Thyroid gland (tissue), 4 donors: ENCODE data around the gene HK1. TPM values are rescaled to one million over a fixed set of nuclear protein-coding genes. Genes with fewer than 3 reads are reported as not detected.

ENCODE experiments used
- DNase-seq, 2 donors: peaks; one replicate each; pipeline ENCODE4 v3.0.0-alpha.2; 2019
- H3K27ac ChIP-seq, 3 donors: fragments of 200-600 bp; sonication (generic); 1 replicate in 2 of 3; 2 replicates in 1 of 3; pipeline ENCODE4 v1.5.1; 2016 to 2019; ENCODE audit warnings: mild to moderate bottlenecking in 1 of 3, moderate library complexity in 1 of 3
- H3K27me3 ChIP-seq: fragments of 200-600 bp; sonication (generic); one replicate; pipeline ENCODE4 v1.5.1; 2019
- H3K36me3 ChIP-seq, 2 donors: fragments of 200-600 bp; sonication (generic); one replicate each; pipeline ENCODE4 v1.5.1; 2016 to 2019
- H3K4me1 ChIP-seq, 2 donors: fragments of 200-600 bp; sonication (generic); one replicate each; pipeline ENCODE4 v1.5.1; 2017 to 2019
- H3K4me3 ChIP-seq, 3 donors: fragments of 200-600 bp; sonication (generic); replicated peaks in 1 of 3; 1 replicate in 2 of 3; 2 replicates in 1 of 3; pipeline ENCODE4 v1.5.1; 2016; ENCODE audit warnings: mild to moderate bottlenecking in 1 of 3
- H3K9me3 ChIP-seq: fragments of 200-600 bp; sonication (generic); one replicate; pipeline ENCODE4 v1.5.1; 2017
- POLR2A ChIP-seq, 2 donors: fragments of 450-650 bp; IDR thresholded peaks; one replicate each; pipeline ENCODE4 v1.6.1; 2017; ENCODE audit warnings: antibody characterized with exemption in 2 of 2, mild to moderate bottlenecking in 2 of 2, moderate library complexity in 1 of 2
- WGBS, 2 donors: methylation state at CpG; one replicate each; pipeline ENCODE4 v1.1.5; 2017; 5-methylcytosine and 5-hydroxymethylcytosine counted together
- intact Hi-C: fragments of 100-400 bp; cut with DNase I; formaldehyde crosslinking; loops from one replicate; pipeline ENCODE4 v1.15.1; 2023
- total RNA-seq, 4 donors: library from RNA; depleted of rRNA; stranded (reverse); fragments of >200 nt; gene quantifications; one replicate each; pipeline ENCODE4 v1.2.3, GENCODE V29; 2016
- TF ChIP-seq, protein P1 (sequence below), 6 experiments: fragments of 200-600 bp in 3 of 6; fragments of 450-650 bp in 3 of 6; sonication (generic) in 3 of 6; IDR thresholded peaks; one replicate each; pipeline ENCODE4 v1.5.1; 2016 to 2019; ENCODE audit warnings: antibody characterized with exemption in 6 of 6, mild to moderate bottlenecking in 2 of 6, inconsistent platforms in 1 of 6, moderate library complexity in 1 of 6

The HK1 gene
- total RNA-seq, 4 donors from 2014 or later: 106 to 231 (median 189) TPM

DNA sequence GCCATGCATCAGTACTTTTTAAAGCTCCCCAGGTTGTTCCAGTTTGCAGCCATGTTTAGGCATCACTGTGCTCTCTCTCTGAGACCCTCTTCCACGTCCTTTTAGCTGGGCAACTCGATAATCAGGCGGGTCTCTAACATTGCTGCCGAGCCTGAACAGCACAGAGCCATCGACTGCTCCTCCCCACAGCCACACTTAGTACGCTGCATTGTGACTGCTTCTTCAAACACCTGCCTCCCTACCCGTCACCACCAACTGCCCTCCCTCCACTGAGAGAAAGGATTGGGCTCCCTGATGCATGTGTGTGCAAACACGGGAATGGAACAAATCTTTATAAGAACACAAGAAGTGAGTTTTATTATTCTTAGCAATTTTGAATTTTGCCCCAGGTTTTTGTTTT lies 149.9 kb downstream of the HK1 start:
- WGBS, 2 donors: 39 to 41% methylated on average over 8 of the region's 8 CpGs
- H3K36me3 ChIP-seq: no peaks in the 10 kb centered on the region
- H3K27ac ChIP-seq: no peak overlapping the region
- DNase-seq: no peak
- no peaks in the 10 kb centered on the region for H3K27me3 ChIP-seq
- no peaks in the 10 kb centered on the region for H3K4me1 ChIP-seq
- intact Hi-C loops: no loop called here
- no peaks in the 10 kb centered on the region for H3K9me3 ChIP-seq
- H3K4me3 ChIP-seq: no peak overlapping the region
- TF ChIP-seq, protein P1, sequence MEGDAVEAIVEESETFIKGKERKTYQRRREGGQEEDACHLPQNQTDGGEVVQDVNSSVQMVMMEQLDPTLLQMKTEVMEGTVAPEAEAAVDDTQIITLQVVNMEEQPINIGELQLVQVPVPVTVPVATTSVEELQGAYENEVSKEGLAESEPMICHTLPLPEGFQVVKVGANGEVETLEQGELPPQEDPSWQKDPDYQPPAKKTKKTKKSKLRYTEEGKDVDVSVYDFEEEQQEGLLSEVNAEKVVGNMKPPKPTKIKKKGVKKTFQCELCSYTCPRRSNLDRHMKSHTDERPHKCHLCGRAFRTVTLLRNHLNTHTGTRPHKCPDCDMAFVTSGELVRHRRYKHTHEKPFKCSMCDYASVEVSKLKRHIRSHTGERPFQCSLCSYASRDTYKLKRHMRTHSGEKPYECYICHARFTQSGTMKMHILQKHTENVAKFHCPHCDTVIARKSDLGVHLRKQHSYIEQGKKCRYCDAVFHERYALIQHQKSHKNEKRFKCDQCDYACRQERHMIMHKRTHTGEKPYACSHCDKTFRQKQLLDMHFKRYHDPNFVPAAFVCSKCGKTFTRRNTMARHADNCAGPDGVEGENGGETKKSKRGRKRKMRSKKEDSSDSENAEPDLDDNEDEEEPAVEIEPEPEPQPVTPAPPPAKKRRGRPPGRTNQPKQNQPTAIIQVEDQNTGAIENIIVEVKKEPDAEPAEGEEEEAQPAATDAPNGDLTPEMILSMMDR (IDR thresholded peaks at IDR 0.05): no peak
- no peak for TF ChIP-seq POLR2A (IDR thresholded peaks at IDR 0.05)

DNA sequence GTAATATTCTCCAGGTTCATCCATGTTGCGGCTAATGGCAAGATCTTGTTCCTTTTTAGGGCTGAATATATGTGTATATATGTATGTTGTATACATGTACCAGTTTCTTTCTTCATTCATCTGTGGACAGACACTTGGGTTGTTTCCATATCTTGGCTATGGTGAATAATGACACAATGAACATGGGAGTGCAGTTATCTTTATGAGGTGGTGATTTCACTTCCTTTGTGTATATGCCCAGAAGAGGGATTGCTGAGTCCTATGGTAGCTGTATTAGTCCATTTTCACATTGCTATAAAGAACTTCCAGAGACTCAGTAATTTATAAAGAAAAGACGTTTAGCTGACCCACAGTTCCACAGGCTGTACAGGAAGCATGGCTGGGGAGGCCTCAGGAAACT lies 155.9 kb downstream of the HK1 start:
- no peaks in the 10 kb centered on the region for H3K27me3 ChIP-seq

DNA sequence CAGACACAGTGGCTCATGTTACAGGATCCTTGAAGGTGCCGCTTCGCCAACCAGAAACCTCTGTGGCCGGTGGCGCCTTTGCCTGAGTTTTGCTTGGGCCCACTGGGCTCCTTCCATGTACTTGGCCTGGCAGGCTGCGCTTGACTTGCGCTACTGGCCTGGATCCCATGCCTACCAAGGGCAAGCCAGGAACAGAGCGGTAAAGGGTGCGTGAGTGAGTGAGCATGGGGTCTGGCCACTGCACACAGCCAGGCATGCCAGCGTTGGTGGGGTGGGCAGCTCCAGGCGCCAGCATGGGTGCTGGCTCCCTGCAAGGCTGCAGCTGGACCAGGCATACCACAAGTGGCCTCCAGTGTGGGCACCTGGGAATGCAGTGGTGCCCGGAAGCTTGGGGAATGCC lies 156.6 kb downstream of the HK1 start:
- H3K27me3 ChIP-seq: no peaks in the 10 kb centered on the region
- H3K4me1 ChIP-seq: peaks cover 0 to 15% of the 10 kb centered on the region in 2 donors
- TF ChIP-seq POLR2A (IDR thresholded peaks at IDR 0.05): no peak
- TF ChIP-seq, protein P1 (IDR thresholded peaks at IDR 0.05): no peak
- no peaks in the 10 kb centered on the region for H3K36me3 ChIP-seq
- no peak overlapping the region for H3K27ac ChIP-seq
- 96 to 99% methylated on average over 10 to 11 of the region's 11 CpGs for WGBS, 2 donors
- no peak for DNase-seq
- H3K9me3 ChIP-seq: no peaks in the 10 kb centered on the region
- no peak overlapping the region for H3K4me3 ChIP-seq
- intact Hi-C loops: no loop called here

More for the DNA sequence above, 155.9 kb downstream of the HK1 start:
- no peaks in the 10 kb centered on the region for H3K9me3 ChIP-seq
- intact Hi-C loops: no loop called here
- DNase-seq: no peak
- 78% methylated on average over 2 of the region's 2 CpGs for WGBS, 2 donors
- no peak overlapping the region for H3K4me3 ChIP-seq
- peaks cover 0 to 8% of the 10 kb centered on the region in 2 donors for H3K4me1 ChIP-seq
- no peaks in the 10 kb centered on the region for H3K36me3 ChIP-seq
- no peak for TF ChIP-seq POLR2A (IDR thresholded peaks at IDR 0.05)
- TF ChIP-seq, protein P1 (IDR thresholded peaks at IDR 0.05): no peak
- no peak overlapping the region for H3K27ac ChIP-seq

DNA sequence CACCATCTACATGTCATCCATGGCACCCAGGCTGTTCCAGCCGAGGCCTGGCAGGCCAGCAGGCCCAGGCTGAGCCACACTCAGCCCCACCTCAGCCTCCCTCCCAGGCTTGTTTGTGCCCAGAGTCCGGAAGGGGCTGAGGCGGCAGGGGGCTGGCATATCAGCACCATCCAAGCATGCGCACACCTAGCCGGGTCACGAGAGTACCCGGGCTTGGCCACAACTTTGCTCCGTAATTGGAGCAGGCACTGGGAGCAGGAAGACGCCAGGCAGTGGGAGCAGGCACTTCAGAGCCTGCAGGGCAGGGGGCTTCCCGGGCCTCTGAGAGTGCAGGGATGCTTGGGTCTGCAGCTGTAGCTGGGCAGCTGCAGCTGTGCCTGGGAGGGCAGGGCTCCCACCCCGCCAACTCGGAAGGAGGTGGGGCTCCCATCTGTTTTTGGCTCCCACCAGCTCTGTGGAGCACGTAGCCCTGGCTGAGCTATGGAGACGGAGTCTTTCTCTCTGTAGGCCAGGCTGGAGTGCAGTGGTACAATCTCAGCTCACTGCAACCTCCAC lies 157.7 kb downstream of the HK1 start:
- 85 to 92% methylated on average over 6 to 12 of the region's 14 CpGs for WGBS, 2 donors
- Histone ChIP-seq H3K27ac (no peak overlapping the region), H3K4me3 (no peak overlapping the region), H3K27me3 (no peaks in the 10 kb centered on the region), H3K4me1 (peaks cover 0 to 16% of the 10 kb centered on the region in 2 donors), H3K36me3 (no peaks in the 10 kb centered on the region), H3K9me3 (no peaks in the 10 kb centered on the region)
- TF ChIP-seq POLR2A (IDR thresholded peaks at IDR 0.05): no peak
- TF ChIP-seq, protein P1 (IDR thresholded peaks at IDR 0.05): no peak
- DNase-seq: no peak
- intact Hi-C loops: no loop called here

DNA sequence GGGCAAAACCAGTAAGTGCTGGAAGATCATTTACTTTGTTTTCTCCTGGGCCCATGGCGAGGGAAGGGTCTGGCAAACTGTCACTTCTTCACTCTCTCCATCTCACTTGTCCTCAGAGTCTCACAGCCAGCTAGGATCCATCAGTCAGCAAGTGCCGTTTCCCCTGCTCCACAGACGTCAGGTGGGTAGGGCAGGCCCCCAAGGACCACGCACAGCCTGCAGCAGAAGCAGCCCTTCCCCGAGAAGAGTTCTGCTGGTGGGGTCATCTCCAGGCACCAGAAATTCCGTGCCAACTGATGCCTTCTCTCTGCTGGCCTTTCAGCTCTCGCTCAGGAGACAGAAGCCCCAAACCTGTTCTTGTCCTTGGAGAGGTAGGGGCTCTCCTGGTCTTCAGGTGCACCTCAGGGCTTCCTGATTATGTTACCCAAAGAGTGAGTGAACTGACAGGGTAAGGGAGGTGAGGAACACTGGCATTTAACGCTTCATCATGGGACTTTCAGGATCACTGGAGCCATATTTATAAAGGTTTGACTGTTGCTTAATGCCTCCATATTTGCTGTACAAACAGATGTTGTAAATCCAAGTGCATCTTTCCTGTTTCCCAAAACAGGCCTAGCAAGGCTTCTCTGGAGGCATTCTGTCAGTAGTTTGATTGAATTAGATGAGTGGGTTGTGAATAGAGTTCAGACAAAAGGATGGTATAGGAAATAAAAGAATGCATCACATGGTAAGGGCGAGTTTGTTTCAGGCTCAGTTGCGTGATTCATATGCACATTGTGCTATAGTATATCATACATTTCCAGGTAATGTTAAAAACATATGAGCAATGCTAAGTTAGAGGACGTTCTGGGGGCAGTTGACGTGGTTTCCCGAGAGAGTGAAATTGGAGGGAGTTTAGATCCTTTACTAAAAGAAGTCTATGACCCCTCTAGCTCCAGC lies 159.3 kb downstream of the HK1 start:
- TF ChIP-seq, protein P1 (IDR thresholded peaks at IDR 0.05): no peak
- no peak for TF ChIP-seq POLR2A (IDR thresholded peaks at IDR 0.05)
- no peak for DNase-seq
- intact Hi-C loops: no loop called here
- H3K27ac ChIP-seq: no peak overlapping the region
- peaks cover 0 to 16% of the 10 kb centered on the region in 2 donors for H3K4me1 ChIP-seq
- no peaks in the 10 kb centered on the region for H3K27me3 ChIP-seq
- no peaks in the 10 kb centered on the region for H3K9me3 ChIP-seq
- 90% methylated on average over 11 to 12 of the region's 13 CpGs for WGBS, 2 donors
- H3K36me3 ChIP-seq: no peaks in the 10 kb centered on the region
- no peak overlapping the region for H3K4me3 ChIP-seq
